ENCODE measurements around the gene COMT.

GRCh38 chr22:19929586-19930550 lies 11.7 kb upstream of the COMT start:
- TF ChIP-seq, protein P1, sequence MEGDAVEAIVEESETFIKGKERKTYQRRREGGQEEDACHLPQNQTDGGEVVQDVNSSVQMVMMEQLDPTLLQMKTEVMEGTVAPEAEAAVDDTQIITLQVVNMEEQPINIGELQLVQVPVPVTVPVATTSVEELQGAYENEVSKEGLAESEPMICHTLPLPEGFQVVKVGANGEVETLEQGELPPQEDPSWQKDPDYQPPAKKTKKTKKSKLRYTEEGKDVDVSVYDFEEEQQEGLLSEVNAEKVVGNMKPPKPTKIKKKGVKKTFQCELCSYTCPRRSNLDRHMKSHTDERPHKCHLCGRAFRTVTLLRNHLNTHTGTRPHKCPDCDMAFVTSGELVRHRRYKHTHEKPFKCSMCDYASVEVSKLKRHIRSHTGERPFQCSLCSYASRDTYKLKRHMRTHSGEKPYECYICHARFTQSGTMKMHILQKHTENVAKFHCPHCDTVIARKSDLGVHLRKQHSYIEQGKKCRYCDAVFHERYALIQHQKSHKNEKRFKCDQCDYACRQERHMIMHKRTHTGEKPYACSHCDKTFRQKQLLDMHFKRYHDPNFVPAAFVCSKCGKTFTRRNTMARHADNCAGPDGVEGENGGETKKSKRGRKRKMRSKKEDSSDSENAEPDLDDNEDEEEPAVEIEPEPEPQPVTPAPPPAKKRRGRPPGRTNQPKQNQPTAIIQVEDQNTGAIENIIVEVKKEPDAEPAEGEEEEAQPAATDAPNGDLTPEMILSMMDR (IDR thresholded peaks at IDR 0.05): no peak
- TF ChIP-seq JUN (CRISPR knock-in tag; IDR thresholded peaks at IDR 0.05): no peak
- TF ChIP-seq SP1 (CRISPR knock-in tag; conservative IDR thresholded peaks at IDR 0.05): no peak

All from WTC11 (cell line).